Muscle layer of duodenum (tissue), 2 donors: ENCODE results near the gene AMBP.

ENCODE experiments used
- H3K27ac ChIP-seq: one replicate; pipeline ENCODE4 v1.7.0; 2013; ENCODE audit warnings: mild to moderate bottlenecking, low read length
- H3K27me3 ChIP-seq: one replicate; pipeline ENCODE4 v1.7.0; 2013; ENCODE audit warnings: low read depth, mild to moderate bottlenecking, control low read depth, low read length
- H3K36me3 ChIP-seq, 2 donors: one replicate each; pipeline ENCODE4 v1.7.0; 2013; ENCODE audit warnings: low read length in 2 of 2, control low read depth in 1 of 2, mild to moderate bottlenecking in 1 of 2; ENCODE audit not compliant: insufficient read depth in 2 of 2, control insufficient read depth in 1 of 2
- H3K4me1 ChIP-seq, 2 donors: one replicate each; pipeline ENCODE4 v1.7.0; 2013; ENCODE audit warnings: low read length in 2 of 2, mild to moderate bottlenecking in 2 of 2, control low read depth in 1 of 2, moderate library complexity in 1 of 2; ENCODE audit not compliant: insufficient read depth in 2 of 2, control insufficient read depth in 1 of 2
- H3K4me3 ChIP-seq, 2 donors: one replicate each; pipeline ENCODE4 v1.7.0; 2013; ENCODE audit warnings: low read length in 2 of 2, low read depth in 1 of 2, mild to moderate bottlenecking in 1 of 2
- H3K9me3 ChIP-seq, 2 donors: one replicate each; pipeline ENCODE4 v1.7.0; 2013; ENCODE audit warnings: low read length in 2 of 2, control low read depth in 1 of 2, mild to moderate bottlenecking in 1 of 2; ENCODE audit not compliant: control insufficient read depth in 1 of 2
- donor health status: healthy.

Gene AMBP

GRCh38 chr9:114096866-114097612 lies 18.9 kb upstream of the AMBP start:
- Histone ChIP-seq H3K27me3 (peaks cover 12% of the 10 kb centered on the region), H3K36me3 (no peaks in the 10 kb centered on the region), H3K27ac (no peak overlapping the region), H3K4me1 (peaks cover 0 to 12% of the 10 kb centered on the region in 2 donors), H3K4me3 (peak overlapping the region in 1 of 2 donors; percentile 37), H3K9me3 (peaks cover 0 to 2% of the 10 kb centered on the region in 2 donors)

- Histone ChIP-seq H3K36me3 (no peaks in the 10 kb centered on the region), H3K9me3 (no peaks in the 10 kb centered on the region), H3K27ac (no peak overlapping the region), H3K27me3 (peaks cover 12% of the 10 kb centered on the region), H3K4me1 (peaks cover 0 to 12% of the 10 kb centered on the region in 2 donors), H3K4me3 (no peak overlapping the region)
These were observed 18.0 kb upstream of the AMBP start for GRCh38 chr9:114096041-114096511.

- no peak overlapping the region for H3K4me3 ChIP-seq
- no peaks in the 10 kb centered on the region for H3K36me3 ChIP-seq
- H3K27me3 ChIP-seq: peaks cover 12% of the 10 kb centered on the region
- H3K4me1 ChIP-seq: peaks cover 0 to 12% of the 10 kb centered on the region in 2 donors
- H3K27ac ChIP-seq: no peak overlapping the region
- H3K9me3 ChIP-seq: no peaks in the 10 kb centered on the region
These were observed 16.9 kb upstream of the AMBP start for GRCh38 chr9:114094971-114095370.

- Histone ChIP-seq H3K27ac (no peak overlapping the region), H3K27me3 (peaks cover 12% of the 10 kb centered on the region), H3K4me3 (no peak overlapping the region), H3K36me3 (no peaks in the 10 kb centered on the region), H3K9me3 (no peaks in the 10 kb centered on the region), H3K4me1 (peaks cover 0 to 10% of the 10 kb centered on the region in 2 donors)
These were observed 15.8 kb upstream of the AMBP start for GRCh38 chr9:114093761-114094505.

GRCh38 chr9:114093031-114093471 lies 15.0 kb upstream of the AMBP start:
- peaks cover 11% of the 10 kb centered on the region for H3K27me3 ChIP-seq
- H3K36me3 ChIP-seq: no peaks in the 10 kb centered on the region
- no peak overlapping the region for H3K4me3 ChIP-seq
- no peaks in the 10 kb centered on the region for H3K9me3 ChIP-seq
- peaks cover 0 to 6% of the 10 kb centered on the region in 2 donors for H3K4me1 ChIP-seq
- no peak overlapping the region for H3K27ac ChIP-seq

GRCh38 chr9:114092336-114092735 lies 14.2 kb upstream of the AMBP start:
- Histone ChIP-seq H3K9me3 (no peaks in the 10 kb centered on the region), H3K36me3 (no peaks in the 10 kb centered on the region), H3K4me1 (no peaks in the 10 kb centered on the region), H3K4me3 (no peak overlapping the region), H3K27ac (no peak overlapping the region), H3K27me3 (peaks cover 4% of the 10 kb centered on the region)

- H3K9me3 ChIP-seq: no peaks in the 10 kb centered on the region
- H3K27me3 ChIP-seq: peaks cover 4% of the 10 kb centered on the region
- no peak overlapping the region for H3K4me3 ChIP-seq
- no peaks in the 10 kb centered on the region for H3K36me3 ChIP-seq
- H3K27ac ChIP-seq: no peak overlapping the region
- no peaks in the 10 kb centered on the region for H3K4me1 ChIP-seq
These were observed 13.6 kb upstream of the AMBP start for GRCh38 chr9:114091711-114092110.

- H3K36me3 ChIP-seq: no peaks in the 10 kb centered on the region
- H3K27ac ChIP-seq: no peak overlapping the region
- no peaks in the 10 kb centered on the region for H3K9me3 ChIP-seq
- H3K4me1 ChIP-seq: no peaks in the 10 kb centered on the region
- no peaks in the 10 kb centered on the region for H3K27me3 ChIP-seq
- no peak overlapping the region for H3K4me3 ChIP-seq
These were observed 12.7 kb upstream of the AMBP start for GRCh38 chr9:114090798-114091197.

GRCh38 chr9:114089206-114089840 lies 11.2 kb upstream of the AMBP start:
- Histone ChIP-seq H3K27me3 (no peaks in the 10 kb centered on the region), H3K27ac (no peak overlapping the region), H3K4me3 (no peak overlapping the region), H3K4me1 (no peaks in the 10 kb centered on the region), H3K36me3 (no peaks in the 10 kb centered on the region), H3K9me3 (no peaks in the 10 kb centered on the region)

- Histone ChIP-seq H3K36me3 (no peaks in the 10 kb centered on the region), H3K9me3 (no peaks in the 10 kb centered on the region), H3K4me1 (no peaks in the 10 kb centered on the region), H3K4me3 (no peak overlapping the region), H3K27ac (no peak overlapping the region), H3K27me3 (no peaks in the 10 kb centered on the region)
These were observed 10.6 kb upstream of the AMBP start for GRCh38 chr9:114088571-114089170.

- no peaks in the 10 kb centered on the region for H3K27me3 ChIP-seq
- no peaks in the 10 kb centered on the region for H3K36me3 ChIP-seq
- H3K4me3 ChIP-seq: no peak overlapping the region
- H3K9me3 ChIP-seq: no peaks in the 10 kb centered on the region
- no peaks in the 10 kb centered on the region for H3K4me1 ChIP-seq
- no peak overlapping the region for H3K27ac ChIP-seq
These were observed 9.6 kb upstream of the AMBP start for GRCh38 chr9:114087721-114088120.
